GM19099 (cell line): Measurements from ENCODE around the gene GLYAT.

ENCODE experiments used
- POLR2A ChIP-seq: IDR thresholded peaks from 3 replicates; pipeline ENCODE4 v1.6.1; 2011; ENCODE audit warnings: low read depth; ENCODE audit not compliant: insufficient read length; ENCODE audit errors: extremely low read depth

Gene GLYAT

DNA sequence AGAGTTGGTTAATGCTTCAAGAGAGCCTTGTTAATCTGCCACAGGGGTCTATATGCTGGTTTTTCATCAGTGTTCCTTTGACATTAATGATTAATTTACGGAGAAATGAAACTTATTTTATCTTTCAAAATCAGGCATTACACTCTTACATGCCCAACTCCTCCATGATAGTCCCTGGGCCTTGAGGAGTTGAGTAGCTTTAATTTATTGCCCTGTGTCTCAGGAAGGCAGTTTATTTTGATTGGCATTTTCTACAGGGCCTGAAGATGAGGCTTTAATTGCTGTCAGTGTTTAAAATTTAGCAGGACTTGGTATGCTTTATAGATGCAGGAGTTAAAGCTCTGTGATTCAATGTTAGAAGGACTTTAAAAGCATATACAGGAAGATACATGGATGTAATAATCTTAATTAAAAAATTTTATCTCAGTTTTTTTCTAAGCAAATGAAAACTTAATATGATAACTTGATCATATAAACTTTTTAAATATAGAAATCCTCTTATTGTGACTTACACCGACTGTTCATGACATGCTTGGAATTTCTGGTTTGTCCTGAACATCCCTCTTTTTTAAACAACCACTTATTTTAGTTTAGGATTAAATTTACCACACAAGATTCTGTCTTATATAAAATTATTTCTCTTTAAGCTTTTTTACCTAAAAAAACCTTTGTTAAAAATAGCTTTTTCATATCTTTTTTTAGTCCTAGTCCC lies 12.2 kb downstream of the GLYAT start:
- no peak for TF ChIP-seq POLR2A

DNA sequence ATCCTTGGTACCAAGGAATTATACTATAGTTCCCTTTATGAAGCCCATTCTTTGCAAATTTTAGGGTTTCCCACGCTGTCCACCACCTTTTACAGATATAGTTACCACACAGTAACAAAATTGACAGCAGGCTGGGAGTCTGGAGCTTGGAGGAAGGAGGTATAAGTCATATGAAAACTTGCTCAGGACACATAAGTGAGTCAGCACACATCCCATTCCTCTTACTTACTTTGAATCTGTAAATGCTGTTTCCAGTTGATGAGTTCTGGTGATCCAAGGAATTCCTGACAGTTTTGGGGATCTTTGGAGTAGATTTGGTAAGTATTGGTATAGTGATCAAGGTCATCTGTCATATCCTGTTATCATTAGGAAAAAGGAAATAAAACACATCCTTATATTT lies 19.2 kb downstream of the GLYAT start:
- TF ChIP-seq POLR2A = no peak

DNA sequence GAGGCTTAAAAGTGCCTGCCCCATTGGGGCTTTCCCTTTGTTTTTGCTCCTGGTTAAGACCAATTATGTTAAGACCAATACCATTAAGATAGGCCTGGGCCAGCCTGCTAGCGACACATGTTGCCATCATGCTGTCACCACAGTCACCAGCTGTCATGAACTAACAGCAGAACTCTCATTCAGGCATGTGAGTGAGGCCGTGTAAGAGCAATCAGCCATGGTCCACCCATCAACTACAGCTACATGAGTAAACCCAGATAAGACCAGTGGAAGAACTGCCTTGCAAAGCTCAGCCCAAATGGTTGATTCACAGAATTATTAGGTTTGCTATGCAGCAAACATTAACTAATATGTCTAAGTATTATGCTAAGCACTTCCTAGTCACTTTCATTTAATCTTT lies 19.9 kb downstream of the GLYAT start:
- no peak for TF ChIP-seq POLR2A

DNA sequence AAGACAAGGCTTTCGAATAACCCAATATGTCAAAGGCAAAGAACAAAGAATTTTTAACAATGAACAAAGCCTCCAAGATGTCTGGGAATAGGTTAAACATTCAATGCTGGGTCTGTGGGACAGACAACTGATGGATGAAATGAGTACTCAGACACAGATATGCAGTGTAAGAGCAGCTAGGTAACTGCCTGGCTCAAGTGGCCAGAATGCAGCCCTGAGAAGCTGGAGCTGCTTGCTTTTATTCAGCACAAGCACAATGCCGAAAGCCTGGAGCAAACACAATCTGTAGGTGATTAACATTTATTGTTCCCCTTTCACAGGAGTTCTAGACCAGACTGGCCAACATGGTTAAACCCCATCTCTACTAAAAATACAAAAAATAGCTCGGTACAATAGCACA lies 24.0 kb downstream of the GLYAT start:
- TF ChIP-seq POLR2A = no peak

DNA sequence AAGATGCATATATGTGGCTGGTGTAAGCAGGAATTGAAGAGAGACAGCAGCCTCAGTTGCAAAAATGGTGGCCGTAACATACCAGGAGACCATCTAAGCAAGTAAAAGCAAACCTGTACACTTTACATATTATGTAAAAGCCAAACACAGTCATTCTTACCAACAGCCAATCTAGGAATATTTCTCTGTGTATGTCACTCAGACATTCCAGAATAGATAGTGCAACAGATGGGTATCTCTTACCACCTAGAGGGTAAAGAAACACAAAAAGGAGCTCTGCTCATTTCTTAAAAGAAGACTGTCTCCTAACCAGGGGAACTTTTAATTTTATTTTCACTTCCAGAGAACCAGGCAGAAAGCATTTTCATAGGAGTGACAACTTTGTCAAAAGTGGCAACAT lies 38.7 kb downstream of the GLYAT start:
- TF ChIP-seq POLR2A = no peak

DNA sequence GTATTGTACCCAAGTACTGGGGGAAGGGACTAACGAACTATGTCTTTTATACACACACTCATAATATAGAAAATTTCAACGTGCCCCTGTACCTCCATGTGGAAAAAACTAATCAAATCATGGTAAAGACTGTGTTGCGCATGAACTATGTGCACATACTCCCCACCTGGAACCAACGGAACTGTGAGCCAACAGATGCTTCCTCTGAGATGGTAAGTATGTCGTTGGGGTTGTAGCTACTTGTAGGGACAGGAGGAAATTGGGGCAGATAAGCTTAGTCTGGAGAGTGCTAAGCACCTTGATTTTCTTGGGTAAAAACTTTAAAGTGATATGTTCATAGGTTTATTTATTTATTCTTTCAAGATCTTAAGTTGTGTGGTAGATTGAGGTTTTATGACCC lies 40.1 kb downstream of the GLYAT start:
- no peak for TF ChIP-seq POLR2A

DNA sequence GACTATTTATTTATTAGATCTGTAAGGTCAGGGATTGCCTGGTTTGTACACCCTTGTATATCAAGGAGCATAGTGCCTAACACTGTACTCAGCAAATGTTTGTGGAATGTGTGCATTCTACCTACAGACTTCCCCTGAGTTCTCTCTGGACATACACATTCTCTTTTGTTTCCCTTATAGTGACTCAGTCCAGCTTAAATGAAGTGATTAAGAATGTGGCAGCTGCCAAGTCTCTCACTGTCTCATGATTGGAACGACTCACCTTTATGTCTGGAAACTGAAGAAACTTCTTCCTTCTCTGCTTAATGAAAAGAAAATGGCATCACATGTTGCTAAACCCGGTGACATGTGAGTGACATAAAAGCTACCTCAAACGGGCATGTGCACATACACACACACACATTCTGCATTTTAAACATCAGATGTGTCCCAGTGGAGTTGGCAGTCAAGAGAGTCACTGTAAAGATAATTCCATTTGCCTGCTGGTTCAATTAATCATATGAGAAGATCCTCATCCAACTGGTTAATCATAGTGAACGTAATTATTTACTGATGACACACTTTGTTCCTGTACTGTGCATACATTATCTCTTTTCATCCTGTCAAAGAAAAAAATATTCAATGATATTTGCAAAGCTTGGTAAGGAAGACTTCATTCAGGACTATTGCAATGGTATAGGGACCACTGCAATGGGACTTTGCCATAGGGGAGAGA lies 42.8 kb downstream of the GLYAT start:
- no peak for TF ChIP-seq POLR2A

DNA sequence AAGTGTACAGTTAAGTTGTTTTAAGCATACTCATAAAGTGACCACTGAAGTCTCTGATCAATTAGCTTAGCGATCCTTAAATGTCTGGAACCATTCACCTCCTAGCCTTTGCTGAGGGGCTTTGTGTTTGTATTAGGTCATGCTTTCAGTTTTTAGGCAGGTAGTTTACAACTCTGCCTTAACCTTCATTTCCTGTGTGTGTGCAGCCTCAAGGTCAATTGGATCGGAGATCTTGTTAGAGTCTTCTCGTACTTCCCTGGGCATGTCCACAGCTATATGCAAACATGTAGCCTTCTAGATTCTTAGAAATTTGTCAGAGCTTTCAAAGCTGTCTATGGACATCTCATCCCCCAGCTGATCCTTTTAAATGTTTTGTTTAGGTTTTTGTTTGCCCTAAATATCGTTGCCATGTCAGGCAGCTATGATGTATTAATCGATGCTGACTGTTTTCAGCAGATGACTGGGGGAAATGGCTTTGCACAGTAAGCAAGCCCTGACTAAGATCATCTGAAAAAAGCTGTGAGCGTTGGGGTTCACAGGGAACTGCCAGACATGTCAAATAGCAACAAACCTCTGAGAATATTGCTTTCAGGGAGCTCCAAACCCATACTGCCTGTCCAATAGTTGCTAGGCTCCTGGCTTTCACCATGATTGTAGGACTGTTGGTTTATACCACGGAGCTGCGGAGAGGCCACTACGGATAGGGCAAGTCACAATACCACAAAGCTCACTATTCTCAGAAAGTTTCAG lies 45.6 kb downstream of the GLYAT start:
- TF ChIP-seq POLR2A = no peak

DNA sequence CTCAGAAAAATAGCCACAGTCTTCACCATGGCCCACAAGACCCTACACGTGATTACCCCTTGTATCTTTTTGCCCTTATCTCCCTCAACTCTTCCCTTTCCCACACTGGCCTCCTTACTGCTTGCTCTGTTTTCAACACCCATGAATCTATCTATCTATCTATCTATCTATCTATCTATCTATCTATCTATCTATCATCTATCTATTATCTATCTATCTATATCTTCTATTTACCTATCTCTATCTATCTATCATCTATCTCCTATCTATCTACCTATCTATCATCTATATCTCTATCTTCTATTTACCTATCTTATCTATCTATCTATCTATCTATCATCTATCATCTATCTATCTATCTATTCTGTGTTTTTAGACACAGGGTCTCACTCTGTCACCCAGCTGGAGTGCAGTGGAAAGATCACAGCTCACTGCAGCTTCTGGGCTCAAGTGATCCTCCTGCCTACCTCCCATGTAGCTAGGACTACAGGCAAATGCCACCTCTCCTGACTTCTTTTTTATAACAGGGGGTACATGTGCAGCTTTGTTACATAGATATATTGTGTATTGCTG lies 55.1 kb downstream of the GLYAT start:
- TF ChIP-seq POLR2A = no peak

DNA sequence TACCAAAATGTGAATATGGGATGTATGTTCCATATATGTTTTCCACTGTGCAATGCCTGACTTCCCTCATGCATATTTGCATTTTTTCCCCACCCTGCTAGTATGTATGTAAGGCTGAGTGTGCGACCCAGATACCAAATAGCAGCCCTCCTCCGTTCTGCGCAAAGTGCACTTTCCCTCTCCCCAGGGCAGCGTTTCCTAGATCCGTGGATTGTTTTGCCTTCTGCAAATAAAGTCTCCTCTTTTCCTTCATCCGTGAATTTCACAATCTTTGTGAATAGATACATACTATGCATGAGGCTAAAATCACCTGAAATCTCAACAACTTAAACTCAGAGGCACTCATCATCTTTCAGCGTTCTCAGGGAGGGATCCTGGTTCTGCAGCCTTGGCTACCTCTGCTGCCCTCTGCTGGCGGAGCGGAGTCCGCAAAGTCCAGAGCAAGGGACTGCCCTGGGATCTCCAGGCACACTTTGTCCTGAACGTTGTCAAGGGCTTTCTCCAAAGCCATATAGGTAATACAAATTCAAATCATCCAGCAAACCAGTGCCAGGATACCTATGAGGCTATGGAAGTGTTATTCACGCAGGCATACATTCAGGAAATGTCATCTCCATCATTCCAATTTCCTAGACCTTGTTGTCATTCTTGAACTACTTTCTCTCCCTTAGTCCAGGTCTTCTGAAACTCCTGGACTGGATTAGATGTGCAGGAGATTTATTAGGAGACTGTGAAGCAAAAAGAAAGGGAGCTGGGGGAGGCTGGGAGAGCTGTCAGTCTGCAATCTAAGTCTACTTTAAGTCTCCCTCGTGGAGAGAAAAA lies 56.2 kb downstream of the GLYAT start:
- TF ChIP-seq POLR2A = no peak

DNA sequence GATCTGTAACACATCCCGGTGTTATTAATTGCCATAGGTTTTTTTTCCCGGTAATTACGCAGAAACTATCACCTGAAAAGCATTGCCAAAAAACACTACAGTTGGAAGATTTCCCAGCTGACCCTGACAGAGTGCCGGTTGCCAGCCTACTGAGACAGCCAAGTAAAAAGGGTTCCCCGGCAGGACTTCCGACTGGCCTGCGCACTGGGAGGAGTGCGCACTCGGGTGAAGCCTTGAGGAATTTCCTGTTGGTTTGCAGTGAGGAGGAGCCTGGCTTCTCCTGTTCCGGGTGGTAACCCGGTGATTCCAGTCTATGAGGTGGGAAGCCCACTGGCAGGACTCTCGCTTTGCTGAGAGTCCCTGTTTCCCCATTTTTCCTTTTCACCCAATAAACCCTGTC lies 57.1 kb downstream of the GLYAT start:
- no peak for TF ChIP-seq POLR2A

DNA sequence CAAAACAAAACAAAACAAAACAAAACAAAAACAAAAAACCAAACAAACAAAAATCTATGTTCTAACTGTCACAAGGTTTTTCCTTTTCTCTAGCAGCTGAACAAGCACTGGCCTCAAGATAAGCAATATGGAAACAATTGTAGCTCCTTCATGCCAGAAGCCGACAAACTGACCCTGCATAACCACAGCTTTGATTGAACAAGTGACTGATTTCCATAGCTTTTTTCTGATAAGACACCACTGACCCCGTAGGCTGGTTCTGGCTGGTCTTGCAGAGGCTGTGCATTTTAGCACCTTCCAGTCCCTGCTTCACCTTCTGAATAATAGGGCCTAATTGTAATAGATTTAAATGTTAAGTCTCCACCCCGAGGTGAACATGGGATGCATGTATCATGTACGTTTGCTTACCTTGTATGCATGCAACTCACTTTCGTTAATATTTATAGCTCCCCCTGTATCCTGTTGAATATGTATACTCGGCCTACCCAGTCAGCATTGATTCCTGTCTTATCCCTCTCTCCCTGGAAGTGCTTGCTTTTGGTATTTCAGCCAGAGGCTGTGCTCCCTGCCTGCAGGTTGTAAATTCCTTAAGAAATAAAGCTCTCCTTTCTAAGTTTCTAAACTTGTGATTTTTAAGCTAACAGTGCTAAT lies 59.6 kb downstream of the GLYAT start:
- TF ChIP-seq POLR2A = no peak

DNA sequence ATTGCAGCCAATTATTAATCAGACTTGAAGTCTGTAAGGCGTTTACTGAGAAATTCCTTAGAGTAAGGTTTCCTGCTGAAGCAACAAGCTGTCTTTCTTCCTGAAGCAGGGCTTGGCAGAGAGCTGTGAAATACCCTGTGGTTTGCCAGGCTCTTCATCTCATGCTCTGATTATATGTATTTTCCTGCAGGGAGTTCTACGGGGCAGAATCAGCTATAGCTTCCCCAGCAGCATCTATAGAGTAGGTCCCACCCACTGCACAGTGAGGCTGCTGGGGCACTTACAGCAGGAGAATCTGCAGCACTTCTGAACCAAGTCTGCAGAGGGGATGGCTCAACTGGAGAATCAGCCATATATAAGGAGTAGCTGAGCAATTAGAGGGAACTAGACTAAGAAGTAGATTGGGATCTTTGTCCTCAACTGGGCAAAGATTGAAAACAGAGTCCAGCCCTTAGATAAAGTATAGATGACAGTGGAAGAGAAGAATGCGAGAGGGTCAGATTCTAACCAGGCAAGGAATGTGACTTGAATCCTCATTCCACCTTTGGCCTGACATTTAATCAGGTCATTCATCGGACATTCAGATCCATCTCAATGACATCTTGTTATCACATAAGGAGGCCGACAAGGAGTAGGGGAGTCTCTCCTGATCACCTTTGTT lies 71.7 kb downstream of the GLYAT start:
- TF ChIP-seq POLR2A = no peak

DNA sequence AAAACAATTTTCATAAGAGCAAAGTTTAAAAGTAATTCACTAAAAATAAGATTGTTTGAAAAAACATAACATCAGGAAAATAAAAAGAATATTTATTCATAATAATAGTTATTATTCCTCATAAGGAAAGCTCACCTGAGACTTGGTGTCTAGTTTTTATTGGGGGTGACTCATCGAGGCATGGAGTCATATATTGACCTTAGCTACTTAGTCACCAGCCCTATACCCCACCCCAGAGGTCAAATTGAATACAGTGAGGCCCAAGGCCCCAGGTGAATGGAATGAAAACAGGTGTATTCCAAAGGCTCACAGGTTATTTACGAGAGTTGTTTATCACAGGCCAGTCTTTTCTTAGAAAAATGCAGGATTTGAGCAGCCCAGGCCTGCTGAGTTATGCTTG lies 72.3 kb downstream of the GLYAT start:
- no peak for TF ChIP-seq POLR2A
